GM11168 (cell line): ENCODE data around the gene RELN.

Source experiments
- in situ Hi-C: fragments of 300-500 bp; cut with MboI; formaldehyde crosslinking; loops from one replicate; pipeline ENCODE4 v1.12.0; 2022; ENCODE audit warnings: low sequenced_read_pairs; ENCODE audit not compliant: unreplicated experiment

Gene RELN

DNA sequence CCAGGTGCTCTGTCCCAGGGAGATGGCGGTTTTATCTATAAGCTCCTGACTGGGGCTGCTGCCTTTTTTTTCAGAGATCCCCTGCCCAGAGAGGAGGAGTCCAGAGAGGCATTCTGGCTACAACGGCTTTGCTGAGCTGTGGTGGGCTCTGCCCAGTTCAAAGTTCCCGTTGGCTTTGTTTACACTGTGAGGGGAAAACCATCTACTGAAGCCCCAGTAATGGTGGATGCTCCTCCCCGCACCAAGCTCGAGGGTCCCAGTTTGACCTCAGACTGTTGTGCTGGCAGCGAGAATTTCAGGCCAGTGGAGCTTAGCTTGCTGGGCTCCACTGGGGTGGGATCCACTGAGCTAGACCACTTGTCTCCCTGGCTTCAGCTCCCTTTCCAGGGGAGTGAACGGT, 527.1 kb downstream of the RELN start:
- in situ Hi-C loops: no loop called here

DNA sequence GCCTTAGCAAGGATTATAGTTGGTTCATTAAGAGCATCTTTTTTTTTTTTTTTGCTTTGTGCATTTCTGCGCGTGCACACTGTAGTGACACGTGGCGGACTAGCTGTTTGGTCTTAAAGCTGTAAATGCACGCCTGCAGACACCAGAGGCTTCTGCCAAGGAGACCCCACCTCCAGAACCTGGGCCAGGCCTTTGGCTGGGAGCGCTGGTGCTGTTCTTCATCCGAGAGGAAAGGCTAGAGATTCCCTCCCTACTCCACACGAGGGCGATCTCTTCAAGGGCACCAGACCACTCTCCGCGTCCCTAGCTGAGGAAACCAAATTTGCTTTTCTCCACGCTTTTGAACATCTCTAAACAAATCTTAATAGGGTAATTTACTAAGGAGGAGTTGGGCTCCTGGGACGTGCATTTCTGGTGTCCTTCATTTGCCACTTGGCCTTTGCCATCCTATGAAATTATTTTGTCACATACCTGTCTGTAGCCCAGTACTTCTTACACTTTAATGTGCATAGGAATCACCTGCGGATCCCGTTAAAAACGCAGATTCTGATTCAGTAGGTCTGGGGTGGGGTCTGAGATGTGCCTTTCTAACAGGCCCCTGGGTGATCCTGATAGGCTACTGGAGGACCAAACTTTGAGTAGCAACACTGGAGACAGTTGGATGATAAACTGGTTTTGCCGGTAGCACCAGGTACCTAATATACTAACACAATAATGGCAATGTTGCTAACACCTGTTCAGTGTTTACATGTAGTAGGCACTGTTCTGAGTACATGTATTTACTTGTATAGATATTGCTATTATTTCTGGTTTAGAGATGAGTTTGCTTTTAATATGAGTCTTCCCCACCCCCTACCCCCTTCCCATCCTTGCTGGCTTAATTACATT, 542.1 kb downstream of the RELN start:
- in situ Hi-C loops: no loop called here

DNA sequence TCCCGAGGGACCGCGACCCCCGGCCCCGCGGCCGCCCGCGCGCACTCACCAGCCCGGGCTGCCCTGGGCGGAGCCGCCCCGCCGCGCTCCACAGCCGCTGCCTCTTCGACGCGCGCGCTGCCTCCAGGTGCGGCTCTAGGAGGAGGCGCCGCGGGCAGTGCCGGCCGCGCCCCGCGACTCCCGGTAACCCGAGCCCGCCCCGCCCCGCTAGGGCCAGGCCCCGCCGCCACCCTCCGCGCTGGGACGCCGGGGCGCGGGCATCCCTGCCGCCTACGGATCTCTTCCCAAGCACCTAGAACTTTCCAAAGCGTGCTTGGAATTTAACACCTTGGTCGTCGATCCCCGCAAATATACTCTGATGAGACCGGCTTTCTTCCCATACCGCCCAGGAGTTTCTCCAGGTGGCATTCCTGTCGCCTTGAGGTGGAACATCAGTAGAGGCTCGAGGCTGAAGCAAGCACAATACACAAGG, 543.4 kb downstream of the RELN start, which contains the start of gene SLC26A5:
Gene SLC26A5 (minus strand): TSS at position 159 of the 472 bp plus-strand sequence. CDS start 24,693 bp downstream, outside the sequence.
- in situ Hi-C loops: no loop called here

DNA sequence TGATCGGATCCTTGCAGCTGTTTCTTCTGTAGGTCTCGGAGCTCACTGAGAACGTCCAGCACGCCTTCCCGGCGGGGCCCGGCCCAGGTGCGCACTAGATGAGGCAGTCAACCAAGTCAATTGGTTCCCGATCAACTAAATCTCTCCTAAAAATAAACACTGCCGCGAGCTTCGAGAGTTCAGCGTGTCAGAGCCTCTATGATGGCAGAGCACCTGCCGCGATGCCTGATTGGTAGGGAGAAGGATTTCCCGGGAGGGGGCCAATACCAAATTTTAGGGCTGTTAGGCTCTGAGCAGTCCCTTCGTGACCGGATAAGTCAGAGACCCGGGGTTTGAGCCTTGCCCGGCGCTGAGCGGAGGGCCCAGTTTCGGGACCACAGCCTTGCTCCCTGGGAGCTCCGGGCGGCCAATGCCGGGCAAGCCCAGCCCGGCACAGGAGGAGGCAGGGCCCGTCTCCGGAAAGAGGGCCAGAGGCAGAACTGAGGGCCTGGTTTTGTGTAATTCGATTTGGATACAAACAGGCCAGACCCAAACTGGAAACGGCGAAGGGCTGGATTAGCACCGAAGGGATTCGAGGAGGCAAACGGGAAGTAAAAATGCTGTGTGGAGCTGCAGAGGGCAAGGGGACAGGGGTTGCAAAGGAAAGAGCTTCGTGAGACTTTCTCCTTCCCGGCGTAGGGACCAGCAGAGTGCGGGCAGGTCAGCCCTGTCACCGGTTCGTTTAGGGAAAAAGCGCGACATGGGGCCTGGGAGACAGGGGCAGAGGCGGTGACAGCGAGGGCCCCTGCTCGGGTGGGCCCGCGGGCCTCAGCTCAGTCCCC, 544.0 kb downstream of the RELN start:
- in situ Hi-C loops: no loop called here

GRCh38 chr7:103439661-103440060, 549.8 kb downstream of the RELN start:
- in situ Hi-C loops: no loop called here

DNA sequence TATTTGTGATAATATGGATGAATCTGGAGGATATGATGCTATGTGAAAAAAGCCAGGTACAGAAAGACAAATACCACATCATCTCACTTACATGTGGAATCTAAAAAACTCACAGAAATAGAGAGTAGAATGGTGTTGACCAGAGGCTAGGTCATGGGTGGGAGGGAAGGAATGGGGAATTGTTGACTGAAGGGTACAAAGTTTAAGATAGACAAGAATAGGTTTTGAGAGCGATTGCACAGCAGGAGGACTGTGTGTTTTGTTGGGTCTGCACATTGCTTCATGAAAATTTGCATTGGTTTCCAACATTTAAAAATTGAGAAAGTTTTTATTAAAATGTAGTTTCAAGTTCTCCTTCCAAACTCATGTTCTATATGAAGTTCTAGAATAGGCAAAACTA, 551.8 kb downstream of the RELN start:
- in situ Hi-C loops: no loop called here

DNA sequence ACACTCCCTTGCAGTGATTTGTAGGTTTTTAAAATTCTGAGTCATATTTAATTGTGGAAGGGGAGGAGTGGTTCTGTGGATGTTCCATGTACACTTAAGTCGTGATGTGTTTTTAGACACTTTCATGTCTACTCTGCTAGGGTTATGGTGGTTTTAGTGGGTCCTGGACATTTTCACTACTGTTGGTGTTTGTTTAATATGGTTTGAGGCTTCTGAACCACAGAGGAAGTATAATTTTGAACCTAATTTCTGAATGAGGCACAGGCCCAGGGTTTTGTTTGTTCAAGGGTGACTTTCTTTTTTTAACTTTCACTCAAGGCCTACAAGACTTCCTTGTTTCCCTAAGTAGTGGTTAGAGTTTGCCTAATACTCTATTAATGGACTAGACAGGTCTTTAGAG, 556.7 kb downstream of the RELN start:
- in situ Hi-C loops: no loop called here

DNA sequence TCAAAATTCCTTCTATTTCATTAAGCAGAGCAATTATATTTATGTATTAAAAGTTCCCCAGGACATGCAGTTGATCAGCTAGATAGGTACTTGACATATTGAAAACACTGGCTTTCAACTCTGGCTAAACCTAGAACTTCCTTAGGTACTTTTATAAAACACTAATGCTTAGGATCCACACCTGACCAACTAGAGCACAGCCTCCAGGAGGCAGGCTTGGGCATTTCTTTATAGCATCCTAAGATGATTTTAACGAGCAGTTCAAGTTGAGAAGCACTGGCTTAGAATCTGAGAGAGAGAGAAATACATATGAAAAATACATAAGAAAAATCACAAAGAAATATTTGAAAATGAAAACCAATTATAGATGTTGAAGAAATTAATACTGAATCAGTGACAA, 564.3 kb downstream of the RELN start:
- in situ Hi-C loops: no loop called here

DNA sequence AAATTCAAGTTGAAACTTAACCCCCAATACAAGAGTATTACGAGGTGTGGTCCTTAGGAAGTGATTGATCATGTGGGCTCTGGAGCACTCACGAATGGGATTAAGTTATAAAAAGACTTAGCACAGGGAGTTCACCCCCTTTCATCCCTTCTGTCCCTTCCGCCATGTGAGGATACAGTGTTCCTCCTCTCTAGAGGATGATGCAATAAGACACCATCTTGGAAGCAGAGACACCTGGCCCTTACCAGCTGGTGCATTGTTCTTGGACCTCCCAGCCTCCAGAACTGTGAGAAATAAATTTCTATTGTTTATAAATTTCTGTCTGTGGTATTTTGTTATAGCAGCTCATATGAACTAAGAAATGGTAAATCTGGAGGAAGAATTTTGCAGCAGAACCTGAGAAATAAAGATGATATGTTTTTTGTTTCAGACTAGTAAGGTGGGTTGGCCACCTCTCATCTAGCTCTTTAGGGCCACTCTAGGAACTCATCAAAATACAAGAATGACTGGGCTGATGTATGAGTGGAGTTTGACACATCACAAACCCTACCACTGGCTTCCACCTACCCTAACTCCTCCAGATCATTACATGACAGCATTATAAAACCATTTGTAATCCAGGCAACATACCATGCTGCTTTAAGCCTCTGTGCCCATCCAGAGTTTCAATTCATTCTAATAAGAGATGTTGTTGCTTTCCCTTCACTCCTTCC, 565.8 kb downstream of the RELN start:
- in situ Hi-C loops: no loop called here
